ENCODE results near the gene GSPT1. TPM values are rescaled to one million over a fixed set of nuclear protein-coding genes. Genes with fewer than 3 reads are reported as not detected.

Gene GSPT1
- total RNA-seq, 1 experiment from 2014 or later, result 136 TPM

DNA sequence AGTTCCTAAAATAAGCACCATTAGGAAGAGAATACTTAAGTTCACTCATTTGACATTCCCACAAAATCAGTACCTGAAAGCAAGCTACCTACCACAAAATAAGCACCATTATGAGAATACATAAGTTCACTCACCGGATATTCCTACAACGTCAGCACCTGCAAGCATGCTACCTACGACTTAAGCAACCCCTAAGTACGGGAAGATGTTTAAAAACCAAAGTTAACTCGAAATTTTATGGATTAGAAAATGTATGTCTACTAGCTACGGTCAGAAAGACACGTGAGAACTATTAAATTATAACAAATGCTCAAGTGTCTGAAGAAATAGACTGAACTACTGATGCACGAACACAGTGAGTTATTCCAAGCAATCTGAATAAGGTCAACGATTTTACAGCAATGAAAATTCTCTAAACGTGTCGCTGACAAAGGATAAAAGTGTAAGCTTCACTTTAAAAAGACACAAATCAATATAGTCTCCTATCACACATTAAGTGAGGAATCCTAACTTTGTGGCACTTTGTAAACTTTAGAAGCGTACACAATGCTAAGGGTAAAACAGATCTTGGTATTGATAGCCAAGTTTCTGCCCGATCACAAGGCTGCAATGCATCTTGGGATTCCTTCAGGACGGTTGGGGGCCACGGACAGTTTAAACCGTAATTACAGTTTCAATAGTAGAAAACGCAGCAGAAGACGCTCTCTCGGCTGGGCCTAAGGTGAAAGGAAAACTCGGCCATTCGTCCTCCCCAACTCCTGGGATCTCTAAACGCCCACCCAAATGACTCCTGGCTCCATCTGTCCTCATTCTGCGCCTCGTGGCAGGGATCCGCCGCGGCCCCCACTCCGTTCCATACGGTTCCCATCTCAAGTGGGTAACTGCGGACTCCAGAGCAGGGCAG is 1.3 kb downstream of the GSPT1 start:
- no peaks in the 10 kb centered on the region for H3K36me3 ChIP-seq (ENCODE audit: control insufficient read depth, insufficient read depth, low read length)
- TF ChIP-seq, protein P1, sequence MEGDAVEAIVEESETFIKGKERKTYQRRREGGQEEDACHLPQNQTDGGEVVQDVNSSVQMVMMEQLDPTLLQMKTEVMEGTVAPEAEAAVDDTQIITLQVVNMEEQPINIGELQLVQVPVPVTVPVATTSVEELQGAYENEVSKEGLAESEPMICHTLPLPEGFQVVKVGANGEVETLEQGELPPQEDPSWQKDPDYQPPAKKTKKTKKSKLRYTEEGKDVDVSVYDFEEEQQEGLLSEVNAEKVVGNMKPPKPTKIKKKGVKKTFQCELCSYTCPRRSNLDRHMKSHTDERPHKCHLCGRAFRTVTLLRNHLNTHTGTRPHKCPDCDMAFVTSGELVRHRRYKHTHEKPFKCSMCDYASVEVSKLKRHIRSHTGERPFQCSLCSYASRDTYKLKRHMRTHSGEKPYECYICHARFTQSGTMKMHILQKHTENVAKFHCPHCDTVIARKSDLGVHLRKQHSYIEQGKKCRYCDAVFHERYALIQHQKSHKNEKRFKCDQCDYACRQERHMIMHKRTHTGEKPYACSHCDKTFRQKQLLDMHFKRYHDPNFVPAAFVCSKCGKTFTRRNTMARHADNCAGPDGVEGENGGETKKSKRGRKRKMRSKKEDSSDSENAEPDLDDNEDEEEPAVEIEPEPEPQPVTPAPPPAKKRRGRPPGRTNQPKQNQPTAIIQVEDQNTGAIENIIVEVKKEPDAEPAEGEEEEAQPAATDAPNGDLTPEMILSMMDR (IDR thresholded peaks at IDR 0.05; ENCODE audit: insufficient read depth in 1 of 2, low read depth in 1 of 2, low read length in 1 of 2, severe bottlenecking in 1 of 2, unreplicated experiment in 1 of 2), result no peak
- Mint-ChIP-seq H3K36me3 (ENCODE audit: insufficient read depth, unreplicated experiment) (peaks cover 36% of the 10 kb centered on the region), H3K27me3 (ENCODE audit: insufficient read depth, unreplicated experiment) (no peaks in the 10 kb centered on the region), H3K27ac (ENCODE audit: unreplicated experiment) (peak overlapping the region; percentile 67), H3K9me3 (ENCODE audit: unreplicated experiment) (no peaks in the 10 kb centered on the region), H3K4me1 (ENCODE audit: low read depth, unreplicated experiment) (peaks cover 22% of the 10 kb centered on the region), H3K4me3 (ENCODE audit: unreplicated experiment) (peak overlapping the region; percentile 83)
- no peaks in the 10 kb centered on the region for H3K27me3 ChIP-seq (replicated peaks; ENCODE audit: control insufficient read depth, insufficient read depth, low read length)
- DNase-seq, result peak; percentile 33 to 41
- H3K4me1 ChIP-seq, result no peaks in the 10 kb centered on the region
- no peaks in the 10 kb centered on the region for H3K9me3 ChIP-seq
- BruUV-seq (replicated peaks), result TSS peak; percentile 29
- intact Hi-C loops (cut with micrococcal nuclease; ENCODE audit: unreplicated experiment), result loop anchor here (5.0 kb wide), 1 partner anchor 63 kb away; the partner anchor contains the start of gene SNX29
- CTCF ChIA-PET, result no interaction called here
- H3K4me3 ChIP-seq (ENCODE audit: low read depth, low read length), result peak overlapping the region; percentile 91
- POLR2A ChIA-PET, result interaction anchor here (0.6 kb wide), 1 partner anchor 177 kb away, joined by 8 read pairs; no protein-coding TSS in a partner anchor

DNA sequence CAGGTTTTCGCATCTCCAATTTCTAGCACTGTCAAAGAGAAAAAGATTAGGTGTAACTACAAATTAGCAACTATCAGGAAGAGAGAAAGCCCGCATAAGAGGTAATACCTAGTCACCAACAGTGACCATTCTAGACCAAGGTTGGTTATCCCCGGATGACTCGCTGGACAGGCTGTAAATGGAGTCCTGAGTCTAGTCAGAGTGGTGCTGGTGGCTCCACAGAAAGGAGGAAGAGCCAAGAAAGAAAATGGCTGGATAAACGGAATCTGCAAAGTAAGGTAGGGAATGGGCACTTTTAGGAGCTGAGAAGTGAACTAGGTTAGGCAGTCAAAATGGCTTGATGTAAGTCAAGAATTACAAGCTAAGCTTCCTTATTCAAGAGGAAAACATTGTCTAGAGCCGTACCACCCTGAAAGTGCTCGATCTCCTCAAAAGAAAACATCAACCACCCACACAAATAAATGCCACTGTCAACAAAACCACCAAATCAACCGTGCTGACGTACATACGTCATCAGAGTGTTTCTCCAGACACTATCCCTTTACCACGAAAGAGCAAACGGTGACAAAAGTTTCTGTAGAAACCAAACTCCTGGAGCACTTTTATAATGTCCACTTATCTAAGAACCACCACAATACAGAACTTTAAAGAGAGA is 2.2 kb downstream of the GSPT1 start:
- Mint-ChIP-seq H3K9me3 (ENCODE audit: unreplicated experiment) (no peaks in the 10 kb centered on the region), H3K36me3 (ENCODE audit: insufficient read depth, unreplicated experiment) (peaks cover 36% of the 10 kb centered on the region), H3K4me1 (ENCODE audit: low read depth, unreplicated experiment) (peaks cover 22% of the 10 kb centered on the region), H3K27ac (ENCODE audit: unreplicated experiment) (peak overlapping the region; percentile 67), H3K27me3 (ENCODE audit: insufficient read depth, unreplicated experiment) (no peaks in the 10 kb centered on the region), H3K4me3 (ENCODE audit: unreplicated experiment) (peak overlapping the region; percentile 83)
- H3K9me3 ChIP-seq, result no peaks in the 10 kb centered on the region
- H3K4me1 ChIP-seq, result no peaks in the 10 kb centered on the region
- no peaks in the 10 kb centered on the region for H3K27me3 ChIP-seq (replicated peaks; ENCODE audit: control insufficient read depth, insufficient read depth, low read length)
- no TSS peak for BruUV-seq (replicated peaks)
- peak in 1 of 2 experiments; percentile 7 for DNase-seq
- ChIA-PET POLR2A (interaction anchor here (0.6 kb wide), 1 partner anchor 178 kb away, joined by 8 read pairs; no protein-coding TSS in a partner anchor), CTCF (interaction anchor here (1.3 kb wide), 1 partner anchor 154 kb away, joined by 3 read pairs; no protein-coding TSS in a partner anchor)
- TF ChIP-seq, protein P1 (IDR thresholded peaks at IDR 0.05; ENCODE audit: insufficient read depth in 1 of 2, low read depth in 1 of 2, low read length in 1 of 2, severe bottlenecking in 1 of 2, unreplicated experiment in 1 of 2), result no peak
- intact Hi-C loops (cut with micrococcal nuclease; ENCODE audit: unreplicated experiment), result no loop called here
- no peaks in the 10 kb centered on the region for H3K36me3 ChIP-seq (ENCODE audit: control insufficient read depth, insufficient read depth, low read length)
- peak overlapping the region; percentile 91 for H3K4me3 ChIP-seq (ENCODE audit: low read depth, low read length)

Data from Caco-2 (cell line).